HepG2 (cell line): ENCODE results near the gene TSTD2. TPM values are rescaled to one million over a fixed set of nuclear protein-coding genes. Genes with fewer than 3 reads are reported as not detected.

ENCODE experiments used
- ATAC-seq: fragments of 200-7000 bp; cut with Tn5 transposase; 3 replicates; pipeline ENCODE4 v1.9.1; 2020; ENCODE audit warnings: mild to moderate bottlenecking, moderate library complexity
- BruUV-seq: library from RNA; stranded (reverse); fragments of 400-500 nt; replicated peaks from 2 replicates; lab custom pipeline; 2021; lab: Mats Ljungman, UMichigan
- CTCF ChIA-PET: fragments of 300-600 bp; formaldehyde crosslinking; extraction: SDS; loops from one replicate; lab custom pipeline; 2021; ENCODE audit warnings: low total read pairs, inconsistent platforms, low intra/inter-chr PET ratio; lab: Yijun Ruan, JAX
- POLR2A ChIA-PET: fragments of 350-600 bp; sonication (Branson Sonifier 250); formaldehyde crosslinking; loops from one replicate; lab custom pipeline; 2020; ENCODE audit warnings: antibody characterized with exemption, inconsistent platforms; lab: Yijun Ruan, JAX
- DNase-seq: peaks from one replicate; pipeline ENCODE4 v3.0.0-alpha.2; 2015; ENCODE audit warnings: low spot score
- FAIRE-seq: peaks from 3 replicates; lab custom pipeline; 2011; peaks lifted over from hg19 to GRCh38; lab: Jason Lieb, UNC
- H2AFZ ChIP-seq: one replicate; pipeline ENCODE4 v1.6.1; 2011; ENCODE audit warnings: low read length, inconsistent platforms
- H3K27ac ChIP-seq: fragments of 300-600 bp; 3 replicates; pipeline ENCODE4 v1.8.0; 2011; ENCODE audit warnings: mixed run types, mild to moderate bottlenecking, mixed read lengths, low read length, inconsistent platforms; ENCODE audit not compliant: insufficient read depth; ENCODE audit errors: extremely low read length
- H3K27me3 ChIP-seq, 2 experiments: fragments of 200-600 bp in 1 of 2; 2 replicates in 1 of 2; 3 replicates in 1 of 2; pipeline versions ENCODE4 v1.6.0 to v1.8.0; 2011; ENCODE audit warnings: low read length in 2 of 2, mild to moderate bottlenecking in 2 of 2, moderate library complexity in 2 of 2, inconsistent platforms in 1 of 2; ENCODE audit not compliant: insufficient read depth in 2 of 2, control insufficient read depth in 1 of 2
- H3K36me3 ChIP-seq, 2 experiments: fragments of 200-600 bp in 1 of 2; replicated peaks in 1 of 2; 2 replicates in 1 of 2; 3 replicates in 1 of 2; pipeline versions ENCODE4 v1.5.1 to v1.8.0; 2011; ENCODE audit warnings: low read length in 2 of 2, inconsistent platforms in 1 of 2; ENCODE audit not compliant: insufficient read depth in 2 of 2, control insufficient read depth in 1 of 2
- H3K4me1 ChIP-seq: 2 replicates; pipeline ENCODE4 v1.5.1; 2012; ENCODE audit warnings: low read length, inconsistent platforms; ENCODE audit not compliant: insufficient read depth
- H3K4me2 ChIP-seq: 2 replicates; pipeline ENCODE4 v1.6.0; 2011; ENCODE audit warnings: low read depth, low read length, inconsistent platforms
- H3K4me3 ChIP-seq, 3 experiments: fragments of 200-600 bp in 1 of 3; sonication (generic), shearing (Covaris generic) in 1 of 3; replicated peaks in 1 of 3; 2 replicates each; pipeline ENCODE4 v1.5.1; 2011 to 2016; ENCODE audit warnings: low read length in 3 of 3, inconsistent platforms in 2 of 3, low read depth in 2 of 3, mild to moderate bottlenecking in 2 of 3, control low read depth in 1 of 3, mixed read lengths in 1 of 3; ENCODE audit not compliant: insufficient read depth in 1 of 3
- H3K79me2 ChIP-seq: one replicate; pipeline ENCODE4 v1.6.1; 2011; ENCODE audit warnings: low read length, inconsistent platforms; ENCODE audit not compliant: insufficient read depth
- H3K9ac ChIP-seq: 2 replicates; pipeline ENCODE4 v1.6.0; 2011; ENCODE audit warnings: mild to moderate bottlenecking, low read depth, low read length, inconsistent platforms; ENCODE audit not compliant: insufficient read depth
- H3K9me3 ChIP-seq: 2 replicates; pipeline ENCODE4 v1.5.1; 2012; ENCODE audit warnings: mild to moderate bottlenecking, low read length
- H4K20me1 ChIP-seq: 2 replicates; pipeline ENCODE4 v1.6.0; 2011; ENCODE audit warnings: inconsistent platforms, mild to moderate bottlenecking, low read length, moderate library complexity; ENCODE audit not compliant: insufficient read depth
- HMG20A ChIP-seq: IDR thresholded peaks from 2 replicates; pipeline ENCODE4 v1.6.1; 2016; ENCODE audit warnings: borderline replicate concordance
- HNF1B ChIP-seq: sonication (generic); formaldehyde crosslinking; IDR thresholded peaks from 2 replicates; pipeline ENCODE4 v1.5.1; 2020; ENCODE audit warnings: mild to moderate bottlenecking, moderate library complexity, missing genetic modification reagents
- JUND ChIP-seq: sonication (generic); formaldehyde crosslinking; IDR thresholded peaks from 2 replicates; pipeline ENCODE4 v1.8.0; 2022; ENCODE audit warnings: mild to moderate bottlenecking, missing genetic modification reagents
- NAIF1 ChIP-seq: sonication (generic); formaldehyde crosslinking; IDR thresholded peaks from 2 replicates; pipeline ENCODE4 v1.5.0; 2020; ENCODE audit warnings: mild to moderate bottlenecking, missing genetic modification reagents, borderline replicate concordance
- NCOA2 ChIP-seq: sonication (generic); formaldehyde crosslinking; IDR thresholded peaks from 2 replicates; pipeline ENCODE4 v1.8.0; 2022; ENCODE audit warnings: inconsistent platforms
- TSC22D2 ChIP-seq: sonication (generic); formaldehyde crosslinking; IDR thresholded peaks from 2 replicates; pipeline ENCODE4 v1.5.1; 2020; ENCODE audit warnings: missing genetic modification reagents, mild to moderate bottlenecking, borderline replicate concordance
- ZNF264 ChIP-seq: sonication (generic); formaldehyde crosslinking; IDR thresholded peaks from 2 replicates; pipeline ENCODE4 v1.4.0; 2020; ENCODE audit warnings: missing genetic modification reagents
- ZSCAN5A ChIP-seq: sonication (generic); formaldehyde crosslinking; IDR thresholded peaks from 2 replicates; pipeline ENCODE4 v1.8.0; 2022; ENCODE audit warnings: mild to moderate bottlenecking, missing genetic modification reagents, borderline replicate concordance
- WGBS: methylation state at CpG from one replicate; pipeline ENCODE4 v1.1.6; 2017; ENCODE audit warnings: low lambda C conversion rate; 5-methylcytosine and 5-hydroxymethylcytosine counted together
- in situ Hi-C: cut with HindIII; loops from 2 replicates; pipeline ENCODE4 v1.10.0; 2017; ENCODE audit warnings: low pct_unique_long_range_greater_than_20kb; ENCODE audit not compliant: extremely low pct_ligation_motif_present
- intact Hi-C: fragments of 100-400 bp; cut with micrococcal nuclease; formaldehyde crosslinking; loops from one replicate; pipeline ENCODE4 v1.10.0; 2022; ENCODE audit not compliant: unreplicated experiment
- polyA plus RNA-seq, 8 experiments: library from polyadenylated mRNA; depleted of rRNA in 3 of 8; stranded (reverse) in 7 of 8; unstranded in 1 of 8; fragments of >200 nt; fragmentation: Illumina TruSeq in 4 of 8; extraction: Trizol in 4 of 8; gene quantifications; 2 replicates each; pipeline versions ENCODE4 v1.2.1 to v1.2.3, GENCODE V29; 2011 to 2016; ENCODE audit warnings: low read depth in 4 of 8, missing spikeins in 1 of 8, mixed read lengths in 1 of 8; ENCODE audit not compliant: insufficient read depth in 1 of 8
- total RNA-seq, 5 experiments: library from RNA; depleted of rRNA; stranded (reverse); fragments of >200 nt; fragmentation: Illumina TruSeq; extraction: Trizol; gene quantifications; 2 replicates each; pipeline ENCODE4 v1.2.3, GENCODE V29; 2016; ENCODE audit warnings: low read depth in 1 of 5
- TF ChIP-seq, protein P1 (sequence below): sonication (generic); formaldehyde crosslinking; IDR thresholded peaks from one replicate; pipeline ENCODE4 v1.5.1; 2020; ENCODE audit warnings: mild to moderate bottlenecking, missing genetic modification reagents; ENCODE audit errors: not compliant biosample characterization

TSTD2 gene
- total and polyA plus RNA-seq, 2 of the 13 experiments (the other 11 are each of a cell fraction or from before 2014, with no cell fraction given): 16.0 to 23.1 TPM

DNA sequence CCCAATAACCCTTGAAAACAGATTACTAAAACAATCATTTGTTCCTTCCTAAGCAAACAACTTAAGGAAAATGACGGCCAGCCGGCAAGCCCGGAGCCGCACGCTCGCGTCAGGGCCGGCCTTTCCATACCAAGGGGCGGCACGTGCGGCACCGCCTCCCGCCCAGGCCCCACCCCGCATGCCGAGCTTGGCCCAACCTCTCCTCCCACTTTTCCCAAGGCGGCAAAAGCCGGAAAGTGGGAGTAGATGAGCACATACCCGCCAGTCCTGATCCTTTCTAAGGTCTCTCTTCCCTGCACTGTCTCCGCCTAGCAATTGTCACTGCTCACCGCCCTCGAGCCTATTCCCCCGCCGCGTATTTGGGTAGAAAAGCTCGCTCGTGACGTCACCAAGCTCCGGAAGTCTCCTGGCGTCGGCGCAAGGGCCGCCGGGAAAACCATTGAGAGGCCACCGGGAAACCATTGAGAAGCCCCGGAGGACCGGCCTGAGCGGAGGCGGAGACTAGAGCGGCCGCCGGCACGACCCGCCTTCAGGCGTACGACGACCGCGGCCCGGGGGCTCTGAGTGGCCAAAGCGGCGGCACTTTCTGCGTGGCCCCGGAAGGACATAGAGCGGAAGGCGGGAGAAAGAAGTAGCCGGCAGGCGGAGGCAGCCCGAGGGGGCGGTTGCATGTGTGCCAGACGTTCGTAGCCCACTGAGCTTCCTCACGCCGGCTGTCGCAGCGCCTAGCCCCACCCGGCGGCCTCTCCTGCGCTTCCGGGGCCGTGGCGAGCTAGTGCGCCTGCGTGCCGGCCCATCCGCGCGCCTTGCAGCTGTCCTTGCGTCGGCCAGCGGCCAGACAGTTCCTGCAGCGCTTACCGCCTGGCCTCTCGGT lies at the start of gene TSTD2, which contains the start of gene NCBP1 (continued):
- TF ChIP-seq JUND (no peak), HNF1B (no peak), ZNF264 (CRISPR knock-in tag) (peak; percentile 80), NAIF1 (CRISPR knock-in tag) (peak; percentile 45; the same call in 1 of the 2 replicates)

DNA sequence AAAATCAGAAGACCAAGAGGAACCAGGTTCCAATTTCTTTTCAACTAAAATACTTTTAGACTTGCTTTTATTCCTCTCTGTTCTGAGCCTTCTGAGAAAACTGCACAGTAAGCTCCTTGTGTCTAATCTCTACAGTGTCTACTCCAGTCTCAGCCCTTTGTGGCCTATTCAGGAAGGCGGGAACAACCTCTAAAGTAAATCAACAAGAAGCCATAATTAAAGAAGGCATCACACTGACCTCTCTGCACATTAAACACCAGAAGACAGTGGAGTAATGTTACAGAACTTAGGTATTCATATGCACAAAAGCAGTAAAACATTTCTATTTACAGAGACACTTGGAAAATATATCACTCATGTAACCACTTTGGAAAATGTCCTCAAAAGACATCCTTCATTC lies 49.1 kb upstream of the TSTD2 start:
- no peak overlapping the region for H3K4me3 ChIP-seq
- ChIA-PET CTCF (no interaction called here), POLR2A (no interaction called here)
- H3K79me2 ChIP-seq: no peaks in the 10 kb centered on the region
- no peak for FAIRE-seq
- H3K27ac ChIP-seq: no peak overlapping the region
- DNase-seq: no peak
- H3K9me3 ChIP-seq: no peaks in the 10 kb centered on the region
- H3K9ac ChIP-seq: no peak overlapping the region
- no peak overlapping the region for H2AFZ ChIP-seq
- no peaks in the 10 kb centered on the region for H3K4me1 ChIP-seq
- in situ Hi-C loops: no loop called here
- H4K20me1 ChIP-seq: no peaks in the 10 kb centered on the region
- no peak overlapping the region for H3K4me2 ChIP-seq
- intact Hi-C loops: no loop called here
- H3K27me3 ChIP-seq: no peaks in the 10 kb centered on the region
- H3K36me3 ChIP-seq: peaks cover 13 to 60% of the 10 kb centered on the region in 2 experiments
- no peak for ATAC-seq
- BruUV-seq: no TSS peak
- 95% methylated on average over 1 of the region's 1 CpG for WGBS
- no peak for TF ChIP-seq HMG20A (CRISPR knock-in tag)
- no peak for TF ChIP-seq ZSCAN5A (CRISPR knock-in tag)
- TF ChIP-seq TSC22D2 (CRISPR knock-in tag): no peak
- TF ChIP-seq, protein P1, sequence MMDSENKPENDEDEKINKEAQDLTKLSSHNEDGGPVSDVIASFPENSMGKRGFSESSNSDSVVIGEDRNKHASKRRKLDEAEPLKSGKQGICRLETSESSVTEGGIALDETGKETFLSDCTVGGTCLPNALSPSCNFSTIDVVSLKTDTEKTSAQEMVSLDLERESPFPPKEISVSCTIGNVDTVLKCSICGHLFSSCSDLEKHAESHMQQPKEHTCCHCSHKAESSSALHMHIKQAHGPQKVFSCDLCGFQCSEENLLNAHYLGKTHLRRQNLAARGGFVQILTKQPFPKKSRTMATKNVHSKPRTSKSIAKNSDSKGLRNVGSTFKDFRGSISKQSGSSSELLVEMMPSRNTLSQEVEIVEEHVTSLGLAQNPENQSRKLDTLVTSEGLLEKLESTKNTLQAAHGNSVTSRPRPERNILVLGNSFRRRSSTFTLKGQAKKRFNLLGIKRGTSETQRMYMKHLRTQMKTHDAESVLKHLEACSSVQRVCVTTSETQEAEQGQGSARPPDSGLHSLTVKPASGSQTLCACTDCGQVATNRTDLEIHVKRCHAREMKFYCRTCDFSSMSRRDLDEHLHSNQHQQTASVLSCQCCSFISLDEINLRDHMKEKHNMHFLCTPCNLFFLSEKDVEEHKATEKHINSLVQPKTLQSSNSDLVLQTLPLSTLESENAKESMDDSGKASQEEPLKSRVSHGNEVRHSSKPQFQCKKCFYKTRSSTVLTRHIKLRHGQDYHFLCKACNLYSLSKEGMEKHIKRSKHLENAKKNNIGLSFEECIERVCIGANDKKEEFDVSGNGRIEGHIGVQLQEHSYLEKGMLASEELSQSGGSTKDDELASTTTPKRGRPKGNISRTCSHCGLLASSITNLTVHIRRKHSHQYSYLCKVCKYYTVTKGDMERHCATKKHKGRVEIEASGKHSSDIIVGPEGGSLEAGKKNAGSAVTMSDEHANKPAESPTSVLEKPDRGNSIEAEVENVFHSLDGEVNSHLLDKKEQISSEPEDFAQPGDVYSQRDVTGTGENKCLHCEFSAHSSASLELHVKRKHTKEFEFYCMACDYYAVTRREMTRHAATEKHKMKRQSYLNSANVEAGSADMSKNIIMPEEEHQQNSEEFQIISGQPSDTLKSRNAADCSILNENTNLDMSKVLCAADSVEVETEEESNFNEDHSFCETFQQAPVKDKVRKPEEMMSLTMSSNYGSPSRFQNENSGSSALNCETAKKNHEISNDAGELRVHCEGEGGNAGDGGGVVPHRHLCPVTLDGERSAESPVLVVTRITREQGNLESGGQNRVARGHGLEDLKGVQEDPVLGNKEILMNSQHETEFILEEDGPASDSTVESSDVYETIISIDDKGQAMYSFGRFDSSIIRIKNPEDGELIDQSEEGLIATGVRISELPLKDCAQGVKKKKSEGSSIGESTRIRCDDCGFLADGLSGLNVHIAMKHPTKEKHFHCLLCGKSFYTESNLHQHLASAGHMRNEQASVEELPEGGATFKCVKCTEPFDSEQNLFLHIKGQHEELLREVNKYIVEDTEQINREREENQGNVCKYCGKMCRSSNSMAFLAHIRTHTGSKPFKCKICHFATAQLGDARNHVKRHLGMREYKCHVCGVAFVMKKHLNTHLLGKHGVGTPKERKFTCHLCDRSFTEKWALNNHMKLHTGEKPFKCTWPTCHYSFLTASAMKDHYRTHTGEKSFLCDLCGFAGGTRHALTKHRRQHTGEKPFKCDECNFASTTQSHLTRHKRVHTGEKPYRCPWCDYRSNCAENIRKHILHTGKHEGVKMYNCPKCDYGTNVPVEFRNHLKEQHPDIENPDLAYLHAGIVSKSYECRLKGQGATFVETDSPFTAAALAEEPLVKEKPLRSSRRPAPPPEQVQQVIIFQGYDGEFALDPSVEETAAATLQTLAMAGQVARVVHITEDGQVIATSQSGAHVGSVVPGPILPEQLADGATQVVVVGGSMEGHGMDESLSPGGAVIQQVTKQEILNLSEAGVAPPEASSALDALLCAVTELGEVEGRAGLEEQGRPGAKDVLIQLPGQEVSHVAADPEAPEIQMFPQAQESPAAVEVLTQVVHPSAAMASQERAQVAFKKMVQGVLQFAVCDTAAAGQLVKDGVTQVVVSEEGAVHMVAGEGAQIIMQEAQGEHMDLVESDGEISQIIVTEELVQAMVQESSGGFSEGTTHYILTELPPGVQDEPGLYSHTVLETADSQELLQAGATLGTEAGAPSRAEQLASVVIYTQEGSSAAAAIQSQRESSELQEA (CRISPR knock-in tag): no peak
- TF ChIP-seq NCOA2: no peak
- no peak for TF ChIP-seq JUND
